ENCODE results near the gene BACH2. TPM values are rescaled to one million over a fixed set of nuclear protein-coding genes. Genes with fewer than 3 reads are reported as not detected.
A peak's percentile ranks its signal among the peaks of the same experiment; 100 is the strongest.

BACH2 gene
- total and polyA plus RNA-seq, 10 of the 15 experiments (the other 5 are each of a cell fraction or from before 2014, with no cell fraction given) = 0.03 to 0.28 (median 0.04) TPM; not detected in 3

- H3K27me3 ChIP-seq (replicated peaks in 1 of 2; ENCODE audit: control insufficient read depth in 2 of 2, insufficient read depth in 2 of 2, low read length in 1 of 2) = peaks cover 0 to 4% of the 10 kb centered on the region in 2 experiments; a peak in 2 of 4 replicates
- H3K36me3 ChIP-seq (ENCODE audit: control insufficient read depth in 2 of 2, insufficient read depth in 2 of 2, low read length in 1 of 2) = no peaks in the 10 kb centered on the region
- POLR2A ChIA-PET = no interaction called here
- no peak overlapping the region for H2AFZ ChIP-seq (ENCODE audit: control insufficient read depth, low read depth, low read length)
- no peak overlapping the region for H3K27ac ChIP-seq (ENCODE audit: control insufficient read depth, insufficient read depth)
- no peak overlapping the region for H3K4me2 ChIP-seq (ENCODE audit: control insufficient read depth, insufficient read depth)
- DNase-seq (ENCODE audit: low read depth, low spot score) (no peak), FAIRE-seq (no peak), ATAC-seq (no peak)
- H3K4me1 ChIP-seq (ENCODE audit: control insufficient read depth, insufficient read depth, low read length) = peaks cover 7% of the 10 kb centered on the region
- no TSS peak for BruUV-seq (replicated peaks)
- intact Hi-C loops (cut with micrococcal nuclease; ENCODE audit: unreplicated experiment) = loop anchor here (5.0 kb wide), 2 partner anchors 186 to 371 kb away; no protein-coding TSS in a partner anchor
- 0% methylated on average over 1 of the region's 1 CpG for WGBS (ENCODE audit: insufficient coverage, insufficient replicate concordance, low lambda C conversion rate, missing lambda C conversion rate)
- in situ Hi-C loops (cut with MboI) = loop anchor here (10.0 kb wide), 1 partner anchor 373 kb away; no protein-coding TSS in a partner anchor
- peaks cover 2% of the 10 kb centered on the region for H3K9me3 ChIP-seq (replicated peaks; ENCODE audit: control insufficient read depth, insufficient read depth, low read length)
- CTCF ChIA-PET = no interaction called here
- RAD21 ChIA-PET (ENCODE audit: unreplicated experiment) = no interaction called here
- TF ChIP-seq NKRF (conservative IDR thresholded peaks at IDR 0.05) (no peak), SMAD1 (IDR thresholded peaks at IDR 0.05; ENCODE audit: low read depth, partially characterized antibody) (no peak), MYB (IDR thresholded peaks at IDR 0.05; ENCODE audit: borderline replicate concordance, low read depth, low read length) (no peak), SPI1 (IDR thresholded peaks at IDR 0.05; ENCODE audit: borderline replicate concordance, insufficient read depth, low read depth, low read length) (peak; percentile 17; the same call in 1 of the 2 replicates)
- H3K4me3 ChIP-seq = no peak overlapping the region
- H3K79me2 ChIP-seq (ENCODE audit: control insufficient read depth, insufficient read depth, low read length) = no peaks in the 10 kb centered on the region
- SMC1A ChIA-PET (ENCODE audit: uncharacterized antibody, unreplicated experiment) = no interaction called here
- no peaks in the 10 kb centered on the region for H4K20me1 ChIP-seq (ENCODE audit: control insufficient read depth, insufficient read depth)
- H3K9ac ChIP-seq (ENCODE audit: control insufficient read depth, insufficient read depth, low read length) = no peak overlapping the region
Measured at GRCh38 chr6:90101403-90101802, 195.2 kb downstream of the BACH2 start.
